NCI-H2081 treated with DMSO at 0.1 percent for 48 hours (cell line): ENCODE measurements around the gene FPGS.

Experiments
- DNase-seq: peaks from one replicate; lab custom pipeline; 2025; lab: John Stamatoyannopoulos, UW

The FPGS gene

DNA sequence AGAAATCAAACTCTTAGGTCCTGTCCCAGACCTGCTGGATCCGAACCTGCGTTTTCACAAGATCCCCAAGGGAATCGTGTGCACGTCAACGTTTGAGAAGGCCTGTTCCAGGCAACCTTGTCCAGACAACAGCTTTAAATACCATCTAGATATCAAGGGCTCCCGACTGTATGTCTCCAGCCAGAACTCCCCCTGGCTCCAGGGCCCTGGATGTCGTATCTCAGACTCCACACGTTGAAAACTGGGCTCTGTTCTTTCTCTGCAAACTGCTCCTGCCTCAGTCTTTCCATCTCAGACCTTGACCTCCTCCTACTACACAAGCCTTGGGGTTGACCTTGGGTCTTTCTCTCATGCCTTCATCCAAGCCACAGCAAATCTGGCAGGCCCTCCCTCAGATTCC lies 57.6 kb downstream of the FPGS start:
- no peak for DNase-seq

DNA sequence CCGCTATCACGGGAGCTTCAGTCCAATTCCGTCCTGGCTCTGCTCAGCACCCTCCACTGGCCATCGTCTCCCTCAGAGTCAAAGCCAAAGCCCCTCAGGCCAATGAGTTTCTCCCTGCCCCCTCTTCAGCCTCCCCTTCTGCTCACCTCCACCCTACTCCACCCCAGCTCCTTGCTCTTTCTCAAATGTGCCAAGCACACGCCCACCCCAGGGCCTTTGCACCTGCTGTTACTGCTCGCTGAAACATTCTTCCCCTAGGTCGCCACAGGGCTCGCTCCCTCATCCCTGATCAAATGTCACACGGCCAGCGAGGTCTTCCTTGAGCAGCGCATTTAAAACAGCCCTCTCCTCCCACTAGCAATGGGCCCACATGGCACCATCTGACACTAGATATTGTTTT lies 58.1 kb downstream of the FPGS start:
- no peak for DNase-seq

DNA sequence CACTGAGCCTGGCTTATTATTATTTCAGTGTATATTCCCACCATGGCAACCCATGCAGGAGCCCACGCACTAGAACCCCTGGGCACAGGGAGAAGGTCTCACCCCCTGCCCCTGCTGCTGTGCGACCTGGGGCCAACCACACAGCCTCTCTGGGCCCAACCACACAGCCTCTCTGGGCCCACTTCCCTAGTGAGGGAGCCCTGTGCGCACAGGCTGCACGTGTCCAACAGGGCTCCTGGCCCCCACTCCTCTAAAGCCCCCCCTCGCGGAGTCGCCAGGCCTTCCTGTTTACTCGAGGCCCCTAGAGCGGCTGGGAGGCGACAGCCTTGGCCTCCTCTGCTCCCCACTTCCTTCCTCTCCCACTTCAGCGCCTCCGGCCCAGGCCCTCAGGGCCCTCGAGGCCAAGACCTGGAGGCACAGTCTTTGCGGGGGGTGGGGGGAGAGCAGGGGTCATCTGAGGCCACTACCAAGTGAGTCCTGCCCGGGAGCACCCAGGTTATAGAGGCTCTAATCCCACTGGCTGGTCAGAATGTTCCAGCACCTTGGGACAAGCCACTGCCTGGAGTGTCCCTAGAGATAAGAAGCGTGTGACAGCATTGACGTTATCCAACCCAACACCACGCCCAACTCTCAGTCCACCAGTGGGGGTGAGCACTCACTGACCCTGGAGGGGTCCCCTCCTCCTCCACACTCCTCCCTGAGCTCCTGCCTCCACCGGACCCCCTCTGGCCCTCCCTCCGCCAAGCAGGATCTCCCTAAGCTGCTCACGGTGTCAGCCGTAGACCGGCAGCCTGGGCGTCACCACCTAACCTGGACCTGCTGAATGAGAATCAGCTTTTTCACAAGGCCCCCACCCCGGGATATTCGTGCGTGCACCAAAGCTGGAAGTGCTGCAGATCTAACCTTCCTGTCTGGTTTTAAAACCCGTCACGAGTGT lies 59.7 kb downstream of the FPGS start:
- no peak for DNase-seq

DNA sequence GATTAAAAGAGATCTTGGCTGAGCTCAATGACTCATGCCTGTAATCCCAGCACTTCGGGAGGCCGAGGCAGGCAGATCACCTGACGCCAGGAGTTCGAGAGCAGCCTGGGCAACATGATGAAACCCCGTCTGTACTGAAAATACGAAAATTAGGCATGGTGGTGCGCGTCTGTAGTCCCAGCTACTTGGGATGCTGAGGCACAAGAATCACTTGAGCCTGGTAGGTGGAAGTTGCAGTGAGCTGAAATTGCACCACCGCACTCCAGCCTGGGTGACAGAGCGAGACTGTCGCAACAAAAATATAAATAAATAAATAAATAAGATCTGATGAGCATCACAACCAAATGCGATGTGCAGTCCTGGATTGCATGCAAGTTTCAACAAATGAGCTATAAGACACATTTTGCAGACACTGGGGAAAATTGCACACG lies 60.5 kb downstream of the FPGS start:
- no peak for DNase-seq
